Mammary epithelial cell (primary cell): ENCODE measurements around the gene FBXW4.

Experiments
- EZH2 ChIP-seq: IDR thresholded peaks from 2 replicates; pipeline ENCODE4 v1.6.1; 2012; ENCODE audit warnings: low read length, inconsistent platforms, borderline replicate concordance
- TF ChIP-seq, protein P1 (sequence below), 2 donors: IDR thresholded peaks in 1 of 2; conservative IDR thresholded peaks in 1 of 2; 2 replicates each; pipeline ENCODE4 v1.5.1; 2011 to 2012; ENCODE audit warnings: inconsistent platforms in 2 of 2, low read length in 2 of 2, mild to moderate bottlenecking in 2 of 2, control low read depth in 1 of 2, low read depth in 1 of 2; ENCODE audit not compliant: insufficient read depth in 1 of 2; ENCODE audit errors: extremely low read depth in 1 of 2

DNA sequence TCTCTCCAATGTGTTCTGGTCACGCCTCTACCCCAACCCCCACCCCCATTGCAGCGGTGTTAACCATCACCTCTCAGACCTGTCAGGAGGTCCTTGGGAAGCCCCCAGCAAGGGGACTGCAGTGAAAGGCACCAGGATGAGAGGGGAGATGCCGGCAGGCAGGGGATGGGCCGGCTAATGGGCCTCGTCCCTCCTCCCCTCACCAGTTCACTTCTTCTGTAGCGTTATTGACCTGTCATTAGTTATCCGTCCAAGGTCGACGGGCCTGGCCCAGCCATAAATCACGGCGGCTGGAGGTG lies 125.7 kb downstream of the FBXW4 start:
- TF ChIP-seq, protein P1, sequence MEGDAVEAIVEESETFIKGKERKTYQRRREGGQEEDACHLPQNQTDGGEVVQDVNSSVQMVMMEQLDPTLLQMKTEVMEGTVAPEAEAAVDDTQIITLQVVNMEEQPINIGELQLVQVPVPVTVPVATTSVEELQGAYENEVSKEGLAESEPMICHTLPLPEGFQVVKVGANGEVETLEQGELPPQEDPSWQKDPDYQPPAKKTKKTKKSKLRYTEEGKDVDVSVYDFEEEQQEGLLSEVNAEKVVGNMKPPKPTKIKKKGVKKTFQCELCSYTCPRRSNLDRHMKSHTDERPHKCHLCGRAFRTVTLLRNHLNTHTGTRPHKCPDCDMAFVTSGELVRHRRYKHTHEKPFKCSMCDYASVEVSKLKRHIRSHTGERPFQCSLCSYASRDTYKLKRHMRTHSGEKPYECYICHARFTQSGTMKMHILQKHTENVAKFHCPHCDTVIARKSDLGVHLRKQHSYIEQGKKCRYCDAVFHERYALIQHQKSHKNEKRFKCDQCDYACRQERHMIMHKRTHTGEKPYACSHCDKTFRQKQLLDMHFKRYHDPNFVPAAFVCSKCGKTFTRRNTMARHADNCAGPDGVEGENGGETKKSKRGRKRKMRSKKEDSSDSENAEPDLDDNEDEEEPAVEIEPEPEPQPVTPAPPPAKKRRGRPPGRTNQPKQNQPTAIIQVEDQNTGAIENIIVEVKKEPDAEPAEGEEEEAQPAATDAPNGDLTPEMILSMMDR (conservative IDR thresholded peaks at IDR 0.05 in 1 of 2, IDR thresholded peaks at IDR 0.05 in 1 of 2; ENCODE audit: extremely low read depth in 1 of 2, insufficient read depth in 1 of 2, low read depth in 1 of 2, low read length in 2 of 2), result no peak
- no peak for TF ChIP-seq EZH2
